ENCODE data around the gene SH2D4B.

DNA sequence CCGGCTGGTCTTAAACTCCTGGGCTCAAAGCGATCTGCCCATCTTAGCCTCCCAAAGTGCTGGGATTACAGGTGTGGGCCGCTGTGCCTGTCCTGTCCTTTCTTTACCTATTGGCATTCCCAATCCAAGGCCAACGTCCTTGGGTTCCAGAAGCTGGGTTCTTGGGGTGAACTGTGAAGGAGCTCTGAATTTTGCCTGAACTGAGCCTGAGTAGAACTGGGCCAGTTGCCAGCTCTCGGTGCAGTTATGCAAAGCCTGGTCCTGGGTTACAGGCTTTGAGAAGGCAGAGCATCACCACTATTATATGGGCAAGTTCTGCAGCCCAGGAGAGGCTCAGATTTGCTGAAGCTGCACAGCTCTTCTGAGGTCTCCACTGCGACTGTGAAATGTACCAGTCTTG, 24.6 kb upstream of the SH2D4B start:
- TF ChIP-seq, protein P1, sequence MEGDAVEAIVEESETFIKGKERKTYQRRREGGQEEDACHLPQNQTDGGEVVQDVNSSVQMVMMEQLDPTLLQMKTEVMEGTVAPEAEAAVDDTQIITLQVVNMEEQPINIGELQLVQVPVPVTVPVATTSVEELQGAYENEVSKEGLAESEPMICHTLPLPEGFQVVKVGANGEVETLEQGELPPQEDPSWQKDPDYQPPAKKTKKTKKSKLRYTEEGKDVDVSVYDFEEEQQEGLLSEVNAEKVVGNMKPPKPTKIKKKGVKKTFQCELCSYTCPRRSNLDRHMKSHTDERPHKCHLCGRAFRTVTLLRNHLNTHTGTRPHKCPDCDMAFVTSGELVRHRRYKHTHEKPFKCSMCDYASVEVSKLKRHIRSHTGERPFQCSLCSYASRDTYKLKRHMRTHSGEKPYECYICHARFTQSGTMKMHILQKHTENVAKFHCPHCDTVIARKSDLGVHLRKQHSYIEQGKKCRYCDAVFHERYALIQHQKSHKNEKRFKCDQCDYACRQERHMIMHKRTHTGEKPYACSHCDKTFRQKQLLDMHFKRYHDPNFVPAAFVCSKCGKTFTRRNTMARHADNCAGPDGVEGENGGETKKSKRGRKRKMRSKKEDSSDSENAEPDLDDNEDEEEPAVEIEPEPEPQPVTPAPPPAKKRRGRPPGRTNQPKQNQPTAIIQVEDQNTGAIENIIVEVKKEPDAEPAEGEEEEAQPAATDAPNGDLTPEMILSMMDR (conservative IDR thresholded peaks at IDR 0.05; ENCODE audit: low read length), result no peak
- no peak for TF ChIP-seq EZH2phosphoT487 (IDR thresholded peaks at IDR 0.05; ENCODE audit: borderline replicate concordance, low read depth, low read length)

Data from OCI-LY7 (cell line).